ENCODE measurements around the gene LTN1.
"Not testable (repeated sequence)": the region's sequence is repeated elsewhere in the genome, so short reads cannot be mapped to it uniquely, and the experiment has no call there.

LTN1 gene

DNA sequence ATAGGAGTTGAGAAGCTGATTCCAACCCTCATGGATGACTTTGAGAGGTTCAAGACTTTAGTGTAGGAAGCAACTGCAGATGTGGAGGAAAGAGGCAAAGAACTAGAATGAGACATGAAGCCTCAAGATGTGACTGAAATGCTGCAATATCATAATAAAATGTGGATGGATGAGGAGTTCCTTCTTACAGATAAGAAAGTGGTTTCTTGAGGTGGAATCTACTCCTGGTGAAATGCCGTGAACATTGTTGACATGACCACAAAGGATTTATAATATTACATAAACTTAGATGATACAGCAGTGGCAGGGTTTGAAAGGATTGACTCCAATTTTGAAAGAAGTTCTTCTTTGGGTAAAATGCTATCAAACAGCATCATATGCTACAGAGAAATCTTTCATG, 28.8 kb downstream of the LTN1 start:
- TF ChIP-seq POLR2A (IDR thresholded peaks at IDR 0.05; ENCODE audit: low read length) (no peak), GATA1 (IDR thresholded peaks at IDR 0.05; ENCODE audit: low read depth, low read length) (no peak)
- no peak for DNase-seq

DNA sequence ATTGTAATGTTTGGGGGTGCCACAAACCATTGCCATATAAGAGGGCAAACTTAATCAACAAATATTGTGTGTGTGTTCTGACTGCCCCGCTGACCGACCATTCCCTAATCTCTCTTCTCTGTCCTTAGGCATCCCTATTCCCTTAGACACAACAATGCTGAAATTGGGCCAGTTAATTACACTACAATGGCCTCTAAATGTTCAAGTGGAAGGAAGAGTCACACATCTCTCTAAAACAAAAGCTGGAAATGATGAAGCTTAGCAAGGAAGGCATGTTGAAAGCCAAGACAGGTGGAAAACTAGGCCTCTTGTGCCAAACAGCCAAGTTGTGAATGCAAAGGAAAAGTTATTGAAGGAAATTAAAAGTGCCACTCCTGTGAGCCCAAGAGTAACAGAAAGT, 30.2 kb downstream of the LTN1 start:
- DNase-seq, result no peak
- TF ChIP-seq POLR2A (IDR thresholded peaks at IDR 0.05; ENCODE audit: low read length), result no peak
- TF ChIP-seq GATA1 (IDR thresholded peaks at IDR 0.05; ENCODE audit: low read depth, low read length), result no peak

DNA sequence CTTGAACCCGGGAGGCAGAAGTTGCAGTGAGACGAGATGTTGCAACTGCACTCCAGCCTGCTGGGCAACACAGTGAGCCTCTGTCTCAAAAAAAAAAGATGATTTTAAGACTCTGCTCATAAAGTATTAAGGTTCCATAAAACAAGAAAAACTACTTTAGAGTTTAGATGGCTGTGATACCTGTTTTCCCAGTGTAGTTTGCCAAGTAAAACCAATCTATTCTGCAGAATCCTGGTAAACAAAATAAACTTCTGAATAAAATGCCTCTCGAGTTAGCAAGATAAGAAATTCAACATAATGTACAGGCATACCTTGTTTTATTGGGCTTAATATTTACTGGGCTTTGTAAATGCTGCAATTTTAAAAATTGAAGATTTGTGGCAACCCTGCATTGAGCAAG, 30.8 kb downstream of the LTN1 start:
- DNase-seq, result no peak
- TF ChIP-seq GATA1 (IDR thresholded peaks at IDR 0.05; ENCODE audit: low read depth, low read length), result no peak
- TF ChIP-seq POLR2A (IDR thresholded peaks at IDR 0.05; ENCODE audit: low read length), result no peak

DNA sequence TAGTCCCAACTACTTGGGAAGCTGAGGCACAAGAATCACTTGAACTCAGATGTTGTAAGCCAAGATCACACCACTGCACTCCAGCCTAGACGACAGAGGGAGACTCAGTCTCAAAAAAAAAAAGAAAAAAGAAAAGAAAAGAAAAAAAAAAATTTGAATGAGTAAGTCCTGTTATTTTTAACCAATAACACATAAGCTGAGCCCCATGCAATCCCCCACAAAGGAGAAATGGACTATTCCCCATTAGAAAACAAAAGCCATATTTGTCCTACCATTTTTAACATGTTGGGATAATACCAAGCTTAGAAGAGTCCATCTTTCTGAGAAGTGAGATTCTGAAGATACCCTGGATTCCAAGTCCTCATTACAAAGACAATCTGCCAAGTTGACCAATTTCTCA, 32.4 kb downstream of the LTN1 start:
- no peak for TF ChIP-seq GATA1 (IDR thresholded peaks at IDR 0.05; ENCODE audit: low read depth, low read length)
- TF ChIP-seq POLR2A (IDR thresholded peaks at IDR 0.05; ENCODE audit: low read length), result no peak
- no peak for DNase-seq

DNA sequence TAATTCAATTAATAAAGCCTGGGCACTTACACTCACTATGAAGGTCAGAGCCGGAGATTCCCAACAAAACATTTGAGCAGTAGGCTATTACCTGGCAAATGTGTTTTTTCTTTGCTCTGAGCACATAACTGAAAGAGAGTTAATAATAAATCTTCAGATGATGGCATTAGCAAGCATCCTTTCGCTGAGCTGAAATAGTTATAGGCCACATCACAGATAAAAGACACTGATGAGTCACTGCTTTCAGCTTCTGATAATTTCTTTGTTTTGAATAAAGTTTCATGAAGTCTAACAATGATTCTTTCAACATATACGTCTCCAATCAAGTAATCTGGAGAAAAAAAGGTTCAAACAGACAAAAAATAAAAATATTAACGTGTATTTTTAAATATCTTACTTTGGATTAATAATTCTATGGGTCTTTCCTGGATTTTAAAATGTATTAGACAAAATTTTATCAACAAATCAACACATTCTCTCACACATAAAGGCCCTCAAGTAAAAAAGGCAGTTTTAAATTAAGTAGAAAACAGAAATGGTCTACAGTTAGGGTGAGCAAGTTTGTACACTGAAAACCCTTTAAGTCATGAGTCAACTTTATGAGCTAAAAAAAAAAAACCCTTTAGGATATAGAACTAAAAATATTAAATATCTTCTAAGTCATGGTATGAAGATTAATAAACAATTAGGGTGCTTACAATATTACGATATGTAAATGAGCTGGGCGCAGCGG, 33.1 kb downstream of the LTN1 start:
- DNase-seq, result no peak
- TF ChIP-seq GATA1 (IDR thresholded peaks at IDR 0.05; ENCODE audit: low read depth, low read length) (no peak), POLR2A (IDR thresholded peaks at IDR 0.05; ENCODE audit: low read length) (no peak)

DNA sequence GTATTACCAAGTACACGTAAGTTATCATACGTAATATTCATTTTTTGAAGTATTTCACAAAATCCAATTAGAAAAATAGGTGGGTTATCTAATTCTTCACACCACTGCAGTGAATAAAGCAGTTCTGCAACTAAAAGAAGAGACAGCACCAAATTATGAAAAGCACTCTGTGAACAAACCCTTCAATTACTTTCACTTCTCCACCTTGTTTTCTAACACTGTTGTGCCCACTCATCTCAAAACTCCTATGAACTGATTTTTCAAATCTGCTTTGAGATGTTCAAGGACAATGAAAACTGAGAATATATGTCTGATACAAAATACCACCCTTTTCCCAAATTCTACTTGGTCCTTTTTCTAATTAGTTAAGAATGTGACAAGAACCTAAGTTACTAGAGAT, 39.4 kb downstream of the LTN1 start:
- no peak for DNase-seq
- no peak for TF ChIP-seq POLR2A (IDR thresholded peaks at IDR 0.05; ENCODE audit: low read length)
- no peak for TF ChIP-seq GATA1 (IDR thresholded peaks at IDR 0.05; ENCODE audit: low read depth, low read length)

DNA sequence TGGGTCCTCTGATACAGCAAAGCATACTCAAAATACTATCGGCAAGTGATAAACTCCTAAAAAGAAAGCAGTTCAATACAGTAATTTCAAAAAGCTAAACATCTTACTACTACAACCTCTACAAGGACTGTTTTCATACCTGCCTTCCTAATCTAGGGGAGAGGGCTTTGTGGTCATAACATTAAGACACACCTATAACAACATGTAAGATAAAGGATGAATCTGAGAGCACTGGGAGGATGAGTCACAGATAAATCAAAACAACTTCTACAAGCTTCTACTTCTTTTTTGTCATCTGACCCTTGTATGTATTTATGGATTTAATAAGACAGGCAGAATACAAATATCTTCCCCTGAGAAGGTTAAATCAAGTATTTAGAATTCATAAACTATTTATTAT, 40.0 kb downstream of the LTN1 start:
- TF ChIP-seq POLR2A (IDR thresholded peaks at IDR 0.05; ENCODE audit: low read length), result no peak
- TF ChIP-seq GATA1 (IDR thresholded peaks at IDR 0.05; ENCODE audit: low read depth, low read length), result no peak
- no peak for DNase-seq

DNA sequence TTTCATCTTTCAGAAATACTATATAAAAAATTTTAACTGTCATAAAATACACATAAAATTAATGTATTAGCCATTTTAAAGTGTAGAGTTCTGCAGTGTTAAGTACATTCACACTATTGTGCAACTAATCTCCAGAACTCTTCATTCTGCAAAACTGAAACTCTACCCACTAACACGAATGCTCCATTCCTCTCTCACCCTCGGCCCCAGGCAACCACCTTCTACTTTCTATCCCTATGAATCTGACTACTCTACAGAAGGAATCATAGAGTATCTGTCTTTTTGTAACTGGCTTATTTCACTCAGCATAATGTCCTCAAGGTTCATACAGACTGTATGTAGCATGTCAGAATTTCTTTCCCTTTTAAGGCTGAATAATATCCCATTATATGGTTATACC, 43.4 kb downstream of the LTN1 start:
- DNase-seq, result no peak
- no peak for TF ChIP-seq POLR2A (IDR thresholded peaks at IDR 0.05; ENCODE audit: low read length)
- TF ChIP-seq GATA1 (IDR thresholded peaks at IDR 0.05; ENCODE audit: low read depth, low read length), result no peak

DNA sequence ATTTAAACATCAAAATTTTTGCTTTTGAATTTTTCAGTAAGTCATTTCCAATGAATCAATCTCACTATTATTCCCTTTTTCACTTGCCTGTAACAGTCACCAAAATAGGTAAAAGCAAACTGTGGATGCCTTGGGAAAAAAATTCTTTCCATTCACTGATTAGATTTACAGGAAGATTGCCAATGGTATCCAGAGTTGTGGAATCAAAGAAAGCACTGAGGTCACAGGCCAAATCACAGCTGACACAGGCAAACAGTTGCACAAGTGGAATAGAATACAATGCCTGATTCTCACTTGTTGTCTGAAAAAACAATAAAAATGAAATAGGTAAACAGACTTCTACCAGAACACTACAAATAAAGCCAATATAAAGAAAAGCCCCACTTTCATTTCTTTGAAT, 48.4 kb downstream of the LTN1 start:
- TF ChIP-seq POLR2A (IDR thresholded peaks at IDR 0.05; ENCODE audit: low read length) (no peak), GATA1 (IDR thresholded peaks at IDR 0.05; ENCODE audit: low read depth, low read length) (no peak)
- no peak for DNase-seq

DNA sequence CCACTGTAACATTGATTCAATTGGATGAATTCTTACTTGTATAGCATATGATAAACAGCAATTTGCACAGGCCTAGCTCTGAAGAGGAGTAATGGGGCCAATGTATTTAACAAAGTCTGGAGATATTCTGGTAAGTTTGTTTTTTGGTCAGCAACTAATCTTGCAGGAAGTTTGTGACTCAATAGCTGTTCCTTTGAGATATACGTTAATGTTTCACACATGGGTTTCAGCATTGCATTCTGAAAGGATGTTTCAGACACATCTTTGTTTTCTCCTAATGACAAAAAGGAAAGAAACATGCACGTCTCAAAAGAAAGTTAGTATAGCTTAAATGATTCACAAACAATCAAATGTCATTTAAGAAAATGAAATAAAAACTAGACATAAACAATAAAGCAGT, 49.0 kb downstream of the LTN1 start:
- TF ChIP-seq POLR2A (IDR thresholded peaks at IDR 0.05; ENCODE audit: low read length) (no peak), GATA1 (IDR thresholded peaks at IDR 0.05; ENCODE audit: low read depth, low read length) (no peak)
- DNase-seq, result no peak

DNA sequence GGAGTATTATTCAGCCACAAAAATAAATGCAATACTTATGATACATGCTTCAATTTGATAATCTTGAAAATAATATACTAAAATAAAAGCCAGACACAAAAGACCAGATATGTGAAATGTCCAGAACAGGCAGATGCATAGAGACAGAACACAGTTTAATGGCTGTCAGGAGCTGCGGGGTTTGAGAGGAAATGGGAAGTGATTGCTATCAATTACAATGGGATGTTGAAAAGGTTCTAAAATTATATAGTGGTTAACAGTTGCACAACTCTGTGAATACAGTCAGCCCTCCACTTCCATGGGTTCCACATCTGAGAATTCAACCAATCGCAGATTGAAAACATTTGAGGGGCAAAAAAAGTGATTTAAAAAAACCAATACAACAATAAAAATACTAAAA, 54.0 kb downstream of the LTN1 start:
- TF ChIP-seq POLR2A (IDR thresholded peaks at IDR 0.05; ENCODE audit: low read length) (no peak), GATA1 (IDR thresholded peaks at IDR 0.05; ENCODE audit: low read depth, low read length) (no peak)
- no peak for DNase-seq

DNA sequence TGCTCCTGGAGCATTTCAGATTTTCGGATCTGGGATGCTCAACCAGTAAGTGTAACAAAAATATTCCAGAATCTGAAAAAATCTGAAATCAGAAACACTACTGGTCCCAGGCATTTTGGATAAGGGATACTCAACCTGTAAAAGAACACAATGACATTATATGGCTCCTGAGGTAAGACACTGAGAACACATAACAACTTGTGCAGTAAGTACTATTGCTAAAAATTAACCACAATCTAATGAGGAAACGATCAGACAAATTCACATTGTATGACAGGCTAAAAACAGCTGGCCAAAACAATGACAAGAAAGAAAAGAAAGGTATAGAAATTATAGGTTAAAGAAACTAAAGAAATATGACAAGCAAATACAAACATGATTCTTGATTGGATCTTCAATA, 54.9 kb downstream of the LTN1 start:
- no peak for TF ChIP-seq GATA1 (IDR thresholded peaks at IDR 0.05; ENCODE audit: low read depth, low read length)
- TF ChIP-seq POLR2A (IDR thresholded peaks at IDR 0.05; ENCODE audit: low read length), result no peak
- DNase-seq, result no peak

DNA sequence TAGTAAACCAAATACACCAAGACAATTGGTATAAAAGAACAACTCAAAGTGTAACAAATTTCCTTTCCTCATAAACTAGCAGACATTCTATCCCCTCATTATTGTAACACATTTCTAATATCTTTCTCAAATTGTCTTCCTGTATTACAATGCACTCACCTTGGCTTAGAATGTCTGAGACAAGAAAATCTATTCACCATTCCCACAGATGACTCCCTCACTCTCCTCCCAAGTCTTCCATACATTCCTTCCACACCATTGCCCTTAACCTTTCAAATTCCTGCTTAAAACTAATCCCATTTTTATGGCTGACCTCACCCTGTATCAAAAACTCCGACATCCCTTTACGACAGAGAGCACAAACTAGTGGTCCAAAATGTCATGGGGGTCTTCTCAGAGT, 56.0 kb downstream of the LTN1 start:
- DNase-seq, result no peak

DNA sequence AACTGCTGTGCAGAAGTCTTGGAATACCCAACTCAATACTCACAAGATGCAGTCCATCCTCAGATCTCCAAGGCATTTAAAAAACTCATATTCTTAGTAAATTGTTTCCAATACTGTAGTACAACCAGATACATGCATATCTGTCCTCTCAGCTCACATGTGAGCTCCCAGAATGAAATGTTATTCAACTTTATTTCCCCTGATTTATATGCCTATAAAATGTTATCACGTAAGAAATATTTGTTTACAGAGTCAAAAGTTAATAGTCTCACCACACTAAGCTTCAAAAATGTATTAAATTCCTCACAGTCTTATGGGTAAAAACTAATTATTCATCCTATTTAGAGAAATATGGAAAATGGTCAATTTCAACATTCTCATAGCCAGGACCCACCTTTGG, 56.6 kb downstream of the LTN1 start:
- TF ChIP-seq GATA1 (IDR thresholded peaks at IDR 0.05; ENCODE audit: low read depth, low read length) (no peak), POLR2A (IDR thresholded peaks at IDR 0.05; ENCODE audit: low read length) (no peak)
- no peak for DNase-seq

More for the DNA sequence above, 56.0 kb downstream of the LTN1 start:
- TF ChIP-seq GATA1 (IDR thresholded peaks at IDR 0.05; ENCODE audit: low read depth, low read length), result no peak
- no peak for TF ChIP-seq POLR2A (IDR thresholded peaks at IDR 0.05; ENCODE audit: low read length)

DNA sequence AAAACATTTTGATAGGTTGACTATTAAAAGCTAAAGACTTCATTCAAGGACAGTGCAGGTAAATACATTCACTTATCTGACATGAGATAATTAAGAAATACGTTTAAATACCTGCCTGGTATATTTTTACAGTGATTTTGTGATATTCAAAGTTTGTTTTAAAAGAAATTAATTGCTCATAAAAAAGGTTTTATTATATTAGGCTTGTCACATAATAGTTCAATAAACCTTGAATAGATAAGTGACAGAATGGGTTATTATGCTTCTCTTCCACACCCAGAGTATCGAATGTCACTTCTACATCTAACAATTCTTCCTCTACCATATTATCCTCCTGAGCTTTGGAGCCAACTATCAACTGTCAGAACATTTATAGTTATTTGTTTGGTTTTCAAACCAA, 60.0 kb downstream of the LTN1 start:
- DNase-seq, result no peak

DNA sequence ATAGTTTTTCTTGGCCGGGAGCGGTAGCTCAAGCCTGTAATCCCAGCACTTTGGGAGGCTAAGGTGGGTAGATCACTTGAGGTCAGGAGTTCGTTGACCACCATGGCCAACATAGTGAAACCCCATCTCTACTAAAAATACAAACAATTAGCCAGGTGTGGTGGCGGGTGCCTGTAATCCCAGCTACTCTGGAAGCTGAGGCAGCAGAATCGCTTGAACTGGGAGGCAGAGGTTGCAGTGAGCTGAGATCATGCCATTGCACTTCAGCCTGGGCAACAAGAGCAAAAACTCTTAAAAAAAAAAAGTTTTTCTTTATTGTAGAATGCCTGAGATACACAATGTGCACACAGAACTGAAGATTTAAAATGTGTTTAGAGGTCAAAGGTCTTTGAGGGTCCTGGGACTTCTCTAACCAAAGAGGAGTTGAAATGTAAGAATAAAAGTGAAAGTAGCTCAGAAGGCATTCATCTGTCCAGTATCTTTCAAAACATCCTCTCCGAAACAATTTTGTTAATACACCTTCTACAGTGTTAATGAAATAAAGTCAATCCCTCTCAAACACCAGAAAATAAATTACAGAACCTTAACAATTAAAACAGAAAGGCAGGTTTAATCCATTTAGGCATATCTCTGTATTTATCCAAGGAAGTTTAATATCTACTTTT, 60.8 kb downstream of the LTN1 start:
- DNase-seq, result not testable (repeated sequence)

More for the DNA sequence above, 60.0 kb downstream of the LTN1 start:
- TF ChIP-seq POLR2A (IDR thresholded peaks at IDR 0.05; ENCODE audit: low read length), result no peak
- TF ChIP-seq GATA1 (IDR thresholded peaks at IDR 0.05; ENCODE audit: low read depth, low read length), result no peak
